Hematopoietic multipotent progenitor cell (in vitro differentiated cells): Measurements from ENCODE around the gene FRAS1. TPM values are rescaled to one million over a fixed set of nuclear protein-coding genes. Genes with fewer than 3 reads are reported as not detected.
"Not testable (repeated sequence)": the region's sequence is repeated elsewhere in the genome, so short reads cannot be mapped to it uniquely, and the experiment has no call there.

Experiments used
- DNase-seq, 3 donors: peaks; one replicate each; pipeline ENCODE4 v3.0.0-alpha.2; 2011 to 2015; ENCODE audit warnings: low read depth in 2 of 3, low spot score in 2 of 3
- total RNA-seq: library from RNA; depleted of rRNA; stranded (reverse); fragments of >200 nt; gene quantifications from one replicate; pipeline ENCODE4 v1.2.3, GENCODE V29; 2012

Gene FRAS1
- total RNA-seq, 1 donor = under 0.01 TPM

GRCh38 chr4:78205591-78205990, 148.5 kb downstream of the FRAS1 start:
- no peak for DNase-seq

- DNase-seq = no peak
Measured at GRCh38 chr4:78207541-78207940, 150.4 kb downstream of the FRAS1 start.

- no peak for DNase-seq
Measured at GRCh38 chr4:78207951-78208350, 150.8 kb downstream of the FRAS1 start.

- DNase-seq = not testable (repeated sequence)
Measured at GRCh38 chr4:78208896-78209295, 151.8 kb downstream of the FRAS1 start.

- DNase-seq = no peak
Measured at GRCh38 chr4:78210694-78211410, 153.7 kb downstream of the FRAS1 start.

- no peak for DNase-seq
Measured at GRCh38 chr4:78213218-78213617, 156.1 kb downstream of the FRAS1 start.

- no peak for DNase-seq
Measured at GRCh38 chr4:78214078-78214477, 157.0 kb downstream of the FRAS1 start.

GRCh38 chr4:78217557-78217956, 160.4 kb downstream of the FRAS1 start:
- no peak for DNase-seq

GRCh38 chr4:78218260-78218659, 161.1 kb downstream of the FRAS1 start:
- no peak for DNase-seq

GRCh38 chr4:78219825-78220224, 162.7 kb downstream of the FRAS1 start:
- no peak for DNase-seq

- no peak for DNase-seq
Measured at GRCh38 chr4:78220283-78220682, 163.2 kb downstream of the FRAS1 start.

GRCh38 chr4:78222575-78223186, 165.6 kb downstream of the FRAS1 start:
- DNase-seq = no peak

- DNase-seq = no peak
Measured at GRCh38 chr4:78225236-78225635, 168.1 kb downstream of the FRAS1 start.

GRCh38 chr4:78226279-78226678, 169.2 kb downstream of the FRAS1 start:
- no peak for DNase-seq

- DNase-seq = no peak
Measured at GRCh38 chr4:78227411-78228057, 170.4 kb downstream of the FRAS1 start.

- DNase-seq = no peak
Measured at GRCh38 chr4:78235800-78236199, 178.7 kb downstream of the FRAS1 start.

GRCh38 chr4:78237360-78237759, 180.2 kb downstream of the FRAS1 start:
- DNase-seq = no peak

GRCh38 chr4:78242071-78242470, 184.9 kb downstream of the FRAS1 start:
- no peak for DNase-seq

GRCh38 chr4:78244705-78245485, 187.8 kb downstream of the FRAS1 start:
- no peak for DNase-seq

- no peak for DNase-seq
Measured at GRCh38 chr4:78247536-78248285, 190.6 kb downstream of the FRAS1 start.

- no peak for DNase-seq
Measured at GRCh38 chr4:78250500-78250899, 193.4 kb downstream of the FRAS1 start.
